T-cell (primary cell): ENCODE results near the gene IFT25. TPM values are rescaled to one million over a fixed set of nuclear protein-coding genes. Genes with fewer than 3 reads are reported as not detected.

ENCODE experiments used
- ATAC-seq, 4 experiments: fragments of 200-7000 bp in 3 of 4; fragments of 150-1000 bp in 1 of 4; cut with Tn5 transposase; replicated peaks in 1 of 4; 1 replicate in 3 of 4; 2 replicates in 1 of 4; pipeline ENCODE4 v1.10.0; 2021; ENCODE audit warnings: moderate library complexity in 3 of 4, mild to moderate bottlenecking in 2 of 4, moderate number of reproducible peaks in 1 of 4
- CTCF ChIA-PET, 2 donors: fragments of 300-600 bp; sonication (Branson Sonifier 250); formaldehyde crosslinking; loops; one replicate each; lab custom pipeline; 2022; ENCODE audit warnings: antibody characterized with exemption in 2 of 2; lab: Charles Lee
- POLR2A ChIA-PET, 2 donors: fragments of 300-600 bp; sonication (Branson Sonifier 250); formaldehyde crosslinking; loops; one replicate each; lab custom pipeline; 2022; ENCODE audit warnings: antibody characterized with exemption in 2 of 2; lab: Charles Lee
- DNase-seq, 35 experiments: peaks; one replicate each; pipeline versions ENCODE4 v3.0.0 to v3.0.0-alpha.2; 2013 to 2023
- H3K27ac ChIP-seq: one replicate; pipeline ENCODE4 v1.5.1; 2013; ENCODE audit warnings: low read length
- H3K27me3 ChIP-seq, 2 experiments: replicated peaks in 1 of 2; 1 replicate in 1 of 2; 2 replicates in 1 of 2; pipeline versions ENCODE4 v1.6.1 to v1.7.0; 2013; ENCODE audit warnings: low read length in 1 of 2, mixed read lengths in 1 of 2; ENCODE audit not compliant: control insufficient read depth in 2 of 2, insufficient read depth in 2 of 2; ENCODE audit errors: extremely low read depth in 1 of 2
- H3K36me3 ChIP-seq, 2 donors: 1 replicate in 1 of 2; 2 replicates in 1 of 2; pipeline versions ENCODE4 v1.6.1 to v1.7.0; 2013; ENCODE audit warnings: low read length in 1 of 2; ENCODE audit not compliant: control insufficient read depth in 2 of 2, insufficient read depth in 1 of 2; ENCODE audit errors: extremely low read depth in 1 of 2
- H3K4me1 ChIP-seq, 2 experiments: 1 replicate in 1 of 2; 2 replicates in 1 of 2; pipeline versions ENCODE4 v1.6.1 to v1.7.0; 2013; ENCODE audit warnings: low read length in 2 of 2, mixed read lengths in 1 of 2; ENCODE audit not compliant: insufficient read depth in 2 of 2, control insufficient read depth in 1 of 2; ENCODE audit errors: extremely low read depth in 1 of 2
- H3K4me3 ChIP-seq, 2 donors: 1 replicate in 1 of 2; 2 replicates in 1 of 2; pipeline versions ENCODE4 v1.5.1 to v1.7.0; 2013; ENCODE audit warnings: mild to moderate bottlenecking in 2 of 2, low read length in 1 of 2, moderate library complexity in 1 of 2; ENCODE audit not compliant: control insufficient read depth in 1 of 2; ENCODE audit errors: extremely low read depth in 1 of 2
- H3K9me3 ChIP-seq: 2 replicates; pipeline ENCODE4 v1.7.0; 2013
- H3K27ac Mint-ChIP-seq, 2 donors: one replicate each; pipeline ENCODE4 v1.8.0; 2020 to 2021; ENCODE audit warnings: mild to moderate bottlenecking in 2 of 2, mixed read lengths in 2 of 2
- H3K27me3 Mint-ChIP-seq, 2 donors: one replicate each; pipeline ENCODE4 v1.8.0; 2021 to 2022; ENCODE audit warnings: mixed read lengths in 2 of 2
- H3K36me3 Mint-ChIP-seq: one replicate; pipeline ENCODE4 v1.8.0; 2021; ENCODE audit warnings: mixed read lengths
- H3K4me1 Mint-ChIP-seq, 3 donors: one replicate each; pipeline ENCODE4 v1.8.0; 2020 to 2022; ENCODE audit warnings: mixed read lengths in 3 of 3, mild to moderate bottlenecking in 1 of 3
- H3K4me3 Mint-ChIP-seq, 3 donors: one replicate each; pipeline ENCODE4 v1.8.0; 2020 to 2022; ENCODE audit warnings: mild to moderate bottlenecking in 3 of 3, mixed read lengths in 3 of 3, moderate library complexity in 3 of 3
- H3K9me3 Mint-ChIP-seq, 3 donors: one replicate each; pipeline ENCODE4 v1.8.0; 2020 to 2022; ENCODE audit warnings: mixed read lengths in 3 of 3
- WGBS: methylation state at CpG from one replicate; pipeline ENCODE4 v1.1.5; 2013; ENCODE audit warnings: missing lambda C conversion rate; ENCODE audit not compliant: insufficient coverage; 5-methylcytosine and 5-hydroxymethylcytosine counted together
- total RNA-seq, 35 experiments: library from RNA in 6 of 35; stranded (reverse) in 6 of 35; fragments of 120-200 nt in 1 of 35; gene quantifications; one replicate each; pipeline versions ENCODE4 v1.2.1 to v1.2.4 and lab custom pipeline; 2013 to 2026

IFT25 gene
- total RNA-seq, 5 donors from 2014 or later (not counting 1 experiment from before 2014, with no cell fraction given): 24.5 to 33.1 (median 31.2) TPM

GRCh38 chr1:53945183-53945432 lies 391 bp downstream of the IFT25 start:
- no peaks in the 10 kb centered on the region for H3K27me3 ChIP-seq
- H3K27ac ChIP-seq: peak overlapping the region; percentile 75
- Mint-ChIP-seq H3K4me3 (peak overlapping the region; percentile 93 to 96 (median 96)), H3K27me3 (no peaks in the 10 kb centered on the region), H3K36me3 (peaks cover 2% of the 10 kb centered on the region), H3K4me1 (peaks cover 48 to 60% (median 54%) of the 10 kb centered on the region in 3 donors), H3K9me3 (no peaks in the 10 kb centered on the region), H3K27ac (peak overlapping the region; percentile 91 to 94)
- under 1% methylated on average over 12 of the region's 16 CpGs for WGBS
- ATAC-seq (no peak), DNase-seq (no peak)
- POLR2A ChIA-PET: interaction anchor here (0.6 to 1.3 kb wide), 7 partner anchors 45 to 108 kb away, joined by 3 to 9 read pairs (median 4); partner anchors contain the start of genes TCEANC2 (in 1 of the 2) and TMEM59 (in 1 of the 2)
- H3K9me3 ChIP-seq: no peaks in the 10 kb centered on the region
- CTCF ChIA-PET: interaction anchor here (0.6 to 1.9 kb wide), 13 partner anchors 11 to 1541 kb away, joined by 3 to 47 read pairs (median 3); partner anchors contain the start of genes NDC1 (in 1 of the 2), ORC1 (in 1 of the 2), PRPF38A (in 1 of the 2) and TCEANC2 (in 1 of the 2)
- no peaks in the 10 kb centered on the region for H3K36me3 ChIP-seq
- H3K4me1 ChIP-seq: peaks cover 7 to 29% of the 10 kb centered on the region in 2 experiments
- H3K4me3 ChIP-seq: peak overlapping the region; percentile 76 to 84

GRCh38 chr1:53944469-53945182 lies 873 bp downstream of the IFT25 start:
- H3K27me3 ChIP-seq: no peaks in the 10 kb centered on the region
- no peaks in the 10 kb centered on the region for H3K9me3 Mint-ChIP-seq
- ChIA-PET CTCF (interaction anchor here (0.6 to 1.9 kb wide), 8 partner anchors 12 to 108 kb away, joined by 3 to 47 read pairs (median 4); partner anchors contain the start of genes TCEANC2 (in 1 of the 2) and TMEM59 (in 1 of the 2)), POLR2A (interaction anchor here (0.6 to 1.0 kb wide), 2 partner anchors 44 to 54 kb away, joined by 4 to 5 read pairs; no protein-coding TSS in a partner anchor)
- H3K36me3 ChIP-seq: no peaks in the 10 kb centered on the region
- no peaks in the 10 kb centered on the region for H3K9me3 ChIP-seq
- DNase-seq (peak in 1 of 35 experiments; percentile 11), ATAC-seq (no peak)
- peaks cover 3% of the 10 kb centered on the region for H3K36me3 Mint-ChIP-seq
- peaks cover 7 to 29% of the 10 kb centered on the region in 2 experiments for H3K4me1 ChIP-seq
- H3K27ac Mint-ChIP-seq: peak overlapping the region; percentile 91 to 94
- peaks cover 51 to 64% (median 56%) of the 10 kb centered on the region in 3 donors for H3K4me1 Mint-ChIP-seq
- peak overlapping the region; percentile 76 to 84 for H3K4me3 ChIP-seq
- peak overlapping the region; percentile 93 to 96 (median 96) for H3K4me3 Mint-ChIP-seq
- WGBS: 23% methylated on average over 9 of the region's 20 CpGs
- peak overlapping the region; percentile 75 for H3K27ac ChIP-seq
- H3K27me3 Mint-ChIP-seq: no peaks in the 10 kb centered on the region

GRCh38 chr1:53943490-53944043 lies 1.9 kb downstream of the IFT25 start:
- Mint-ChIP-seq H3K9me3 (no peaks in the 10 kb centered on the region), H3K36me3 (peaks cover 8% of the 10 kb centered on the region), H3K27ac (no peak overlapping the region), H3K27me3 (no peaks in the 10 kb centered on the region), H3K4me3 (peak overlapping the region; percentile 70 to 96 (median 96)), H3K4me1 (peaks cover 57 to 65% (median 57%) of the 10 kb centered on the region in 3 donors)
- Histone ChIP-seq H3K4me1 (peaks cover 7 to 29% of the 10 kb centered on the region in 2 experiments), H3K9me3 (no peaks in the 10 kb centered on the region), H3K36me3 (peaks cover under 1 to 2% of the 10 kb centered on the region in 2 donors), H3K27me3 (no peaks in the 10 kb centered on the region), H3K27ac (no peak overlapping the region), H3K4me3 (no peak overlapping the region)
- no CpG with 5 or more reads among the region's 14 CpGs for WGBS
- ChIA-PET CTCF (no interaction called here), POLR2A (no interaction called here)
- DNase-seq (no peak), ATAC-seq (no peak)

GRCh38 chr1:53943090-53943489 lies 2.4 kb downstream of the IFT25 start:
- Histone ChIP-seq H3K27ac (no peak overlapping the region), H3K4me3 (no peak overlapping the region), H3K27me3 (no peaks in the 10 kb centered on the region), H3K9me3 (no peaks in the 10 kb centered on the region), H3K36me3 (peaks cover 2% of the 10 kb centered on the region in 2 donors), H3K4me1 (peaks cover 7 to 29% of the 10 kb centered on the region in 2 experiments)
- 100% methylated on average over 2 of the region's 6 CpGs for WGBS
- ChIA-PET POLR2A (no interaction called here), CTCF (no interaction called here)
- ATAC-seq (no peak), DNase-seq (no peak)
- H3K4me3 Mint-ChIP-seq: peak overlapping the region; percentile 5 to 96 (median 13)
- H3K36me3 Mint-ChIP-seq: peaks cover 12% of the 10 kb centered on the region
- peaks cover 54 to 64% (median 56%) of the 10 kb centered on the region in 3 donors for H3K4me1 Mint-ChIP-seq
- no peaks in the 10 kb centered on the region for H3K27me3 Mint-ChIP-seq
- no peaks in the 10 kb centered on the region for H3K9me3 Mint-ChIP-seq
- no peak overlapping the region for H3K27ac Mint-ChIP-seq

GRCh38 chr1:53942127-53942957 lies 3.2 kb downstream of the IFT25 start:
- no peak for DNase-seq
- Histone ChIP-seq H3K27me3 (no peaks in the 10 kb centered on the region), H3K4me1 (peaks cover 7 to 29% of the 10 kb centered on the region in 2 experiments), H3K4me3 (no peak overlapping the region), H3K9me3 (no peaks in the 10 kb centered on the region), H3K27ac (no peak overlapping the region), H3K36me3 (peaks cover 2 to 8% of the 10 kb centered on the region in 2 donors)
- H3K4me1 Mint-ChIP-seq: peaks cover 53 to 59% (median 53%) of the 10 kb centered on the region in 3 donors
- H3K36me3 Mint-ChIP-seq: peaks cover 20% of the 10 kb centered on the region
- peak overlapping the region in 1 of 3 donors; percentile 96 for H3K4me3 Mint-ChIP-seq
- WGBS: no CpG with 5 or more reads among the region's 7 CpGs
- no peaks in the 10 kb centered on the region for H3K9me3 Mint-ChIP-seq
- H3K27ac Mint-ChIP-seq: no peak overlapping the region
- POLR2A ChIA-PET: no interaction called here
- CTCF ChIA-PET: interaction anchor here (0.6 to 0.9 kb wide), 2 partner anchors 16 to 82 kb away, joined by 3 to 4 read pairs; no protein-coding TSS in a partner anchor
- H3K27me3 Mint-ChIP-seq: no peaks in the 10 kb centered on the region
- no peak for ATAC-seq
